HG03521 (cell line): ENCODE results near the gene AP5M1.
"Not testable (repeated sequence)": the region's sequence is repeated elsewhere in the genome, so short reads cannot be mapped to it uniquely, and the experiment has no call there.

Experiments used
- ATAC-seq: cut with Tn5 transposase; IDR thresholded peaks from one replicate; pipeline ENCODE4 v1.9.1; 2021; ENCODE audit warnings: mild to moderate bottlenecking, moderate library complexity; ENCODE audit not compliant: unreplicated experiment

AP5M1 gene

DNA sequence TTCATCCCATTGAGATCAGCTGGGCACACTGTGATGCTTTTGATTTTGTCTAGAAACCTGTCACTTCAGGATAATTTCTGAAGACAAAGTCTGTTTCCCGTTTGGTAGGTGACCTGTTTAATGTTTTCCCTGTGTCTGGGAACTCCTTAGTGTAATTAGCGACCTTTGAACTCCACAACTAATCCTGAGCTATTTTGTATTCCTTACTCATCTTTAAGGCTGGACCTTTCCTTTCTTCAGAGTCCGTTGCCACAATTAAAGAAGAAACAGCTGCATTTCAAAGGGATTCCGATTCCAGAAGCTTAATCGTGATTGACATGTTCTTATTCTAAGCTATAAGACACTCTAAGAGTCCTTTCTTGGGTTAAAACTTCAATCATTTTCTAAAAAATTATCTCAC lies 22.0 kb downstream of the AP5M1 start:
- no peak for ATAC-seq

DNA sequence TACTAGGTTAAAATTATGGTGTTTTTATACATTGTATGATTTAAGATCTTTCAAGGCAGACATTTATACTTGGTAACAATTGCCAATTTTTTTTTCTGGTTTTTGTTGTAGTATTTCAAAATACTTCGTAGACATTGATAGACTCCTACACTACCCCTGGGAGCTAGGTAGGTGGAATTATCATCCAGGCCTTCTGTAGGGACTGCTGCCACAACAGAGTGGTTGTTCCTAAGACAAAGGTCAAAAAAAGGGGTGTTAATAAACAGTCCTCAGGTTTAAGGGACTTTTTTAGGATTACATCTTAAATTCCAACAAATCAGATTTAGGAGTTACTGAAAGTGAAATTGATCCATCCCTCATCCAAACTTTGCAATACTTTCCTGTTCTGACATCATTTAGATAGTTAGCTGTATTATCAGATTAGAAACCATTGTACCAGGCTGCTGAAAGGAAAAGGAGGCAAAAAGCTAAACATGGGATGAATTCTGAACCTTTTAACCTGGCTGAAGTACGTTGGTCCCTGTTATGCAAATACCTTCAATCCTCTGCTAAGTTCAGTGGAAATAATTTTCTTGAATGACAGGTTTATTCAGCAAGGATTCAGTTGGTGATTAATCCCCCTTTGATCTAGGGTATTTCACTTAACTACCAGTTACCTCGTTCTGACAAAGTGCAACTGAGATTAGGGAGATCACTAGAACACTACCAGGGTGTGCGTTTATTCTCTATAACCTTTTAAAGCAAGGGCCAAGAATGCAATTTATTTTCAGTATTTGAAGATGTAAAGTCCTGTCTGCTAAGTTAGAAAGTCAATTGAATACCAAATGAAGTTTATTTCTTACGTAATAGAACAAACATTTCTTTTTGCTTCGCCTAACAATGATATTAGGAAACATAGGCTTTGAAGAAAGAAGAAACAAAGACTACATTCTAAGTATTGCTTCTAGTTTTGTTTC lies 23.2 kb downstream of the AP5M1 start:
- ATAC-seq, result no peak

DNA sequence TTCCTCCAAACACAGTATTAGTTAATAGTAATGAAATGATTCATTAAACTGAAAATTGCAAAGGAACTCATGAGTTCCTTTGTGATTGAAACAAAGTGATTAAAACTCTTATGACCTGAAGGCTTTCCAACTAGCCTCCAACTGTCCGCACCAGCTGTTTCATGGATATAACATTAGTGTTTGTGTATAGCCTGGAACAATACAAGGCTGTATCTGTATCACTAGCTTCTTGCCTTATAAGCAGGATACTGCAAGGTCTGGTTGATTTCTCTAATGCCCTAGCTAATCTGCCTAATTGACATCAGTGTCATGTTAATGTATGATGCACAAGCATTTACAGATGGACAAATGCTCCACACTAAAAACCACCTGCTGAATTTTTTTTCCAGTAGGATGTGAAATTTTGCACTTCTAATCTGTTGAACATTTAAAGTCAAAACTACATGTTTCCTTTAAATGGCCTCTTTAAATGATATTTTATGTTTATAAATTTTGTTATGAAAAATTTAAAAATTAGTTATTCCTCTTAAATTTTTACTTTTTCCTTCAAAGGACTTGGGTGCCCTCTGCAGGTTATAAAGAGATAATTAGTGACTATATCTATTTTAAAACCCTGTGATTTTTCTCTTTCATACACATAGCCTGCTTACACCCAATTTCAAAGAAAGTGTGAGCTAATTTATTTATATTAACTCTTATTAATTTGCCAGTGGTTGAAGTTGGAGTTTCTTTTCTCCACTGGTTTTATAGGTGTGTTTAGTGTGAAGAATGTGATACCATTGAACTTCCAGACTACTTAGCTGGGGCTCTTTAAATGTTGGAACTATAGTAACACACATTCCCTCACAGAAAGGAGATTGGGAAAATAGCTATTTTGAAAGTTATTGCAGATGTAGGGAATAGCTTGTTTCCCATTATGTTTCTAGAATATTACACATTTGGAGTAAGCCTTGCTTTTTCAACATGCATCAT lies 25.4 kb downstream of the AP5M1 start:
- no peak for ATAC-seq

DNA sequence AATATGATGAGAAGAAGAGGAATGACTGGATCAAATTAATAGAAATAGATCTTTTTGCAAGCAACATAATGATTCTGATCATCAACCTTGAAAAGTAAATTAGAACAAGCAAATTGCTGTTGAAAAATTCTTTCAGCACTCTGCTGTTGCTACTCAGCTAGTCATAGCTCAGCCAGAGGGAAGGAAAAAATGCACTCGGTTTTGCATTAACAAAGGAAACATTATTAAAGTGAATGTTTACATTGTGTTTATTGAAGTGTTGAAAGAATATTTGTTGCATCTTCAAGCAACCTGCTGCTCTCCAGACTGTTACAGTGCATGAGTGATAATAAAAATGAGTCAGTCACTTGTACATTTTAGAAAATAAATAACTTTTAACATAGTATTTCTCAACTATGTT lies 26.5 kb downstream of the AP5M1 start:
- no peak for ATAC-seq

DNA sequence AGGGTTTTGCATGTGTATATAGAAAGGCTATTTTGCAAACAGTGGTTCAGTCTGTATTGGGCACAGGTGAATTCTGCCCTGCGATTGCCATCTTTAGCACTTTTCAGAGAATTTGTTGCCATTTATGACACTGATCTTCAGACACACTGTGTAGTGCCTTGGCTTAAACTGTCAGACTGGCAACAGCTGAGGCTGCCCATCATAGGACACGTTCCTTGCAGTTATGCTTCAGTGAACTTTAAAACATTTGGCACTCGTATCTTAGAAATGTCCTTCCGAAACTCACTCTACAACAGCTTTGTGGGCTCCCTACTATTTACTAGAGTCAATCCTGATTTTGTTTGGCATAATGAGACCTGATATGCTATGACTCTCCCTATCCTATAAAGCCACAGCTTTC lies 29.1 kb downstream of the AP5M1 start:
- no peak for ATAC-seq

DNA sequence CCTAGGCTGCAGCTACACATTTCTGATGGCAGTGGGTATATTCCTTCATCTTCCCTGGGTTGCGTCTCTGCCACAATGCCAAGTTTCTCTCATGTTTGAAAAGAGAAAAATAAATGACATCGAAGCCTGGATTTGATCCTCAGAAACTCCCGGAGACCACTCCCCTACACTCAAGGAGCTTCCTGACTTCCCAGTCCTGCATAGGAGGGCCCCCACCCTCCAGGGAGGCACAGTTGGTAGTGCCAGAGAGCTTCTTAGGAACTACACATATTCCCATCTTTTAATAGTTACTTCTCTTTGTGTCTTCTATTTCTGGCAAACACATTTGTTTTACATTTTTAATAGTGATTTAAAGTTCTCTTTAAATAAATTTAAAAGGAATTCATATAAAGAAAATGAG lies 30.7 kb downstream of the AP5M1 start:
- ATAC-seq, result no peak

DNA sequence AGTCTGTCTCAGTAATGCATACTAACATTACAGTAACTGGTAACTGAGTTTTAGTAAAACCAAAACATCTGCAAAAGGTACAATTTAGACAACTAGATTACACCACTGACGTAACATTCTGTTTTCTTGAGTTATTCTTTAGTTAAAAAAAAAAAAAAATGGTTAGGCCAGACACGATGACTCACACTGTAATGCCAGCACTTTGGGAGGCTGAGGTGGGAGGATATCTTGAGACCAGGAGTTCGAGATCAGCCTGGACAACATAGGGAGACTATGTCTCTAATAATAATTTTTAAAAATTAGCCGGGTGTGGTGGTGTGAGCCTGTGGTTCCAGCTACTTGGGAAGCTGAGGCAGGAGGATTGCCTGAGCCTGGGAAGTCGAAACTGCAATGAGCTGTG lies 34.1 kb downstream of the AP5M1 start:
- no peak for ATAC-seq

DNA sequence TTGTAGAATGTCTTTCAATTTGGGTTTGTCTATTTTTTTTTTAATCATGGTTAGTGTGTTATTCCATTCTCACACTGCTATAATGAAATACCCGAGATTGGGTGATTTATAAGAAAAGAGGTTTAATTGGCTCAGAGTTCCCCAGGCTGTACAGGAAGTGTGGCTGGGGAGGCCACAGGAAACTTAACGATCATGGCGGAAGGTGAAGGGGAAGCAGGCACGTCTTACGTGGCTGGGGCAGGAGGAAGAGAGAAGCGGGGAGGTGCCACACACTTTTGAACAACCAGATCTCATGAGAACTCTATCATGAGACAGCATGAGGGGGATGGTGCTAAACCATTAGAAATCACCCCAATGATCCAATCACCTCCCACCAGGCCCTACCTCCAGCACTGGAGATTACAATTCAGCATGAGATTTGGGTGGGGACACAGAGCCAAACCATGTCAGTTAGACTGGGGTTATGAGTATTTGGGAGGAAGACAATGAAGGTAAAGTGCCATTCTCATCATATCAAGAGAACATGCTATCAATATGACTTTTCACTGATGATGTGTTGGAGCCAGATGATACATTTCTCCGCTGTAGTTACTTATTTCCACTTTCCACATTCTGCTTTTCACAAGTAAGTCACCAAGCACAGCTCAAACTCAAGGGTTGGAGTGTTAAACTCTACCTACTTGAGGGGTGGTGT lies 45.8 kb downstream of the AP5M1 start:
- no peak for ATAC-seq

DNA sequence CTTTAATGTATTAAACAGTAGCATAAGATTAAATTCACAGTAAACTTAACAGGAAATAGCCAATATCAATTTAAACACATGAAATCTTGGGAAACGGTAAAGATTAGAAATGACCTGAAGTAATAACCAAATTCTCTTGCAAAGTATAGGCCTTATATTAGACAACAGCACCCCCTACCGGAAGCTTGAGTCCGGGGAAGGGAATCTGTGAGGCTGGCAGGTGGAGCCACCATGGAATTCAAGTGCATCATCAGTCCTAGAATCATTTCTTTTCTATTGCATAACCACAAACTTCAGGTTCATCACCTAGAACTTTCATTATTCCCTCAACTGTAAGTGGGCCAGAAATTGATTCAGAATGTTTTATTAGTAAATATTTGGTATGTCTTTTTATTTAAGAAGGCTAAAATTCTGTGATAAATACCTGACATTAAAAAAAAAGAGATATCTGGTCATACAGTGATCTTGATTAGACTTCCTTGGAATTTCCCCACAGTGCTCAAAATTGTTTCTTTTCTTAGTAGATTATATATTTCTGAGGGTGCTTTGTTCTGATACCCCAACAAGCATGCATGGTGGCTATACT lies 48.6 kb downstream of the AP5M1 start:
- ATAC-seq, result peak; percentile 59

DNA sequence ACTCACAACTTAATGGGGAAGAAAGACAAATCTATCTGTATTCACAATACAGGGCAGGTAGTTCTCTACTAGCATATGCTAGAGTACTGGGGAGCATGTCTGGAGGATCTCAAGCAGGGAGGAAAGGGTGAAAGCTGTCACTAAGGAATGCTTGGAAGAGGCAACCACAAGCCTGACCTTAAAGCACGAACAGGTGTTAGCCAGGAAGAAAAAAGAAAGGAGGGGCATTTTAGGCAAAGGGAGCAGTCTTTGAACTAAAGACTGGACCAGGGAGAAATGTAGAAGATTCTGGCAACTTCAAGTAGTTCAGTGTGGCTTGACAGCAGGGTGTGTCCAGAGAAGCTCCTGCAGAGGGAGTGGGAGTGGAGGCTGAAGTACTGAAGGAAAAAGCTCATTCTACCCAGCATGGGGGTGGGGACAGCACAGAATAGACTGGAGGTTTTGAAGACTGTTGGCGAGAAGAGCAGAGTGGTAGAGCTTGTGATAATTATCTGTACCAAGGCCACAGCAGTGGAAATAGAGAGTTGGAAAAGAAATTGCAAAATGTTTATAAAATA lies 50.9 kb downstream of the AP5M1 start:
- ATAC-seq, result no peak

DNA sequence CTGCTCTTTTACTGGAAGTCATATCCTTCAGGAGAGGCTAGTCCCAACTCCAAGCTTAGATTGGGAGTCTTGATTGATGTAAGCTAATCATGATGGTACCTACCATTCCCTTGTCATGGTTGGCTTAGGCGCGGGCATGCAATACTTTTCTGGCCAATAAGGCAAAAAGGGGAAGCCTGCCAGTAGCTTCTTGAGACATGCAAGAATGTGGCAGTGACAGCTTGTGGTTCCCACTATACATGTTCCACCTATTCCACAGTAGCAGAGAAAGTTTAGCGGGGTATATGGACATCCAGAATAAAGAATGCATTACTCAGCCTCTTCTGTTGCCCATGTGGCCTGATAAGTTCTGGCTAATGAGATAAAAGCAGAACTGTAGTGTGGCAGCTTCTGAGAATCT lies 55.0 kb downstream of the AP5M1 start:
- ATAC-seq, result no peak

DNA sequence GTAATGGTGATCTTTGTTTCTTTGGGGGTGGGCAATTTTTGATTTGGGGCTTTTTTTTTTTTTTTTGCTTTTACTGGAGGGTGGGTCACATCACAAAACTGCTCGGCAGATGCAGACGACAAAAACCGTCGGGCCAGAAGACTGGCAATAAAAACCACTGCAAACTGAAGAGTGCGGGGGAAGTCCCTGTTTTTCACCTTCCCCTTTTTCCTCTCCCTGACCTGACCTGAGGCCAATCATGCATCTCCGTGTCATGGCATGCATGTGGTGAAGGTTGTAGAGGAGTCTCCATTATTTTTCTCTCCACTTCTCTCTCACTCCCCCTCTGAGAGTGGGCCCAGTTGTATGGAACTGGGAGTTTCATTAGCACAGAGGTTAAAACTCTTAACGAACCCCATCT lies 57.5 kb downstream of the AP5M1 start:
- peak; percentile 90 for ATAC-seq

DNA sequence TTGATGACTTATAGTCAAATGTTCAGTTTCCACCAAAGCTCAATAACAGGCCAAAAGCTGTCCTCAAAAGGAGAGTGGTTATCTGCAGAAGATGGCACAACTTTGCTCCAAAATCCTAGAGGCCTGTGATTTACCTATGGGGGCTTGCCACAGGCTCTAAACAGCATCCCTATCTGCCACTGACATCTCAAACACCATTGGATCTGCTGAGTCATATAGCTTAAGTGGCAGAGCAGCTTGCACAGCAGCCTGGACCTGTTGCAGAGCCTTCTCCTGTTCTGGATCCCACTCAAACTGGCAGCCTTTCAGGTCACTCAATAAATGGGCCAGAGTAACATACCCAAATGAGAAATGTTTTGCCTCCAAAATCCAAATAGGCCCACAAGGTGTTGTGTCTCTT lies 61.1 kb downstream of the AP5M1 start:
- ATAC-seq, result no peak

DNA sequence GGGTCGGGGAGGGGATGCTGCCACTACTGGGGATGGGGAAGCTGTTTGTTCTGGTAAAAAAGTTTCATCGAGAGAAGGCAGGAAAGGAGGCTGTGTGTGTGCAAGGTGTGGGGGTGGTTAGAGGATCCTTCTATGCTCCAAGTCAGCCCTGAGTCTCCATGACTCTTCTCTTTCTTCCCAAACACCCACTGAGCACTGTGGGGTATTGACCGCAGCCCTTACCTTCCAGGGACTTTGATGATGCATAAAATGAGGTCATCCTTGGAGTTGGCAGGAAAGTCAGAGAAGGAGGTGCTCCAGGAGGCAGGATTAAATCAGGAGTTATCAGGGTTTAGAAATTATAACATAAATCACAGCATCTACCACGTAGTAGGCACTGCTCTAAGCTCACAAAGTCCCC lies 63.7 kb downstream of the AP5M1 start:
- not testable (repeated sequence) for ATAC-seq

DNA sequence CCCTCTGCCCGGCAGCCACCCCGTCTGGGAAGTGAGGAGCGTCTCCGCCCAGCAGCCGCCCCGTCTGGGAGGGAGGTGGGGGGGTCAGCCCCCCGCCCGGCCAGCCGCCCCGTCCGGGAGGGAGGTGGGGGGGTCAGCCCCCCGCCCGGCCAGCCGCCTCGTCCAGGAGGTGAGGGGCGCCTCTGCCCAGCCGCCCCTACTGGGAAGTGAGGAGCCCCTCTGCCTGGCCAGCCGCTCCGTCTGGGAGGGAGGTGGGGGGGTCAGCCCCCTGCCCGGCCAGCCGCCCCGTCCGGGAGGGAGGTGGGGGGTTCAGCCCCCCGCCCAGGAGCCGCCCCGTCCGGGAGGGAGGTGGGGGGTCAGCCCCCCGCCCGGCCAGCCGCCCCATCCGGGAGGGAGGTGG lies 65.0 kb downstream of the AP5M1 start:
- ATAC-seq, result not testable (repeated sequence)

DNA sequence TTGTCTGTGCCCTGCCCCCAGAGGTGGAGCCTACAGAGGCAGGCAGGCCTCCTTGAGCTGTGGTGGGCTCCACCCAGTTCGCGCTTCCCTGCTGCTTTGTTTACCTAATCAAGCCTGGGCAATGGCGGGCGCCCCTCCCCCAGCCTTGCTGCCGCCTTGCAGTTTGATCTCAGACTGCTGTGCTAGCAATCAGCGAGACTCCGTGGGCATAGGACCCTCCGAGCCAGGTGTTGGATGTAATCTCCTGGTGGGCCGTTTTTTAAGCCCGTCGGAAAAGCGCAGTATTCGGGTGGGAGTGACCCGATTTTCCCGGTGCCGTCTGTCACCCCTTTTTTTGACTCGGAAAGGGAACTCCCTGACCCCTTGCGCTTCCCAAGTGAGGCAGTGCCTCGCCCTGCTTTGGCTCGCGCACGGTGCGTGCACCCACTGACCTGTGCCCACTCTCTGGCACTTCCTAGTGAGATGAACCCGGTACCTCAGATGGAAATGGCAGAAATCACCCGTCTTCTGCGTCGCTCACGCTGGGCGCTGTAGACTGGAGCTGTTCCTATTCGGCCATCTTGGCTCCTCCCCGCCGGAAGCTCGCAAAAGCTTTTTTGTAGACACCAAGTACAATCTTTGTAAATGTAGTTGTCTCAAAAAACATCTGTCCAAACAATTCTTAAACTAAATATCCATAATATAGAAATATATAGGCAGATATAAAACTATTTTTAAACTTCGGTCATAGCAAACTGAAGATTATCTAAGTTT lies 75.0 kb downstream of the AP5M1 start:
- ATAC-seq, result not testable (repeated sequence)

DNA sequence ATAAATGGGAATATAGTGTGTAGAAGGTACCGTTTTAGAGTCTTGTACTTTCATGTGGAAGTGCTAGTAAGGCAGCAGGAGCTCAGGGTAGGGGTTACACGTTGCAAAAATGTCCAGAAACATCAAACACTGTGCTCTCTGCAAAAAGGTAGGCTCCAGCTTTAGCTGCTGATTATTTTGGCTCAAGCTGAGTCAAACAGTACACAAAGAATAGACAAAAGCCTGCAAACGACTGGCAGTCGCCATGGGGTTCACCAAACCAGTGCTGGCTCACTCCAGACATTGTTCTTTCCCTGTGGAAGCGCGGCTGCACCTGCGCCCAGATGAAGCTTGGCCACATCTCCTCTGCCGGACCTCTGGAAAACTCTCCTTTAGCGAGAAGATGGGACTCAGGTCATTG lies 76.3 kb downstream of the AP5M1 start:
- ATAC-seq, result no peak

DNA sequence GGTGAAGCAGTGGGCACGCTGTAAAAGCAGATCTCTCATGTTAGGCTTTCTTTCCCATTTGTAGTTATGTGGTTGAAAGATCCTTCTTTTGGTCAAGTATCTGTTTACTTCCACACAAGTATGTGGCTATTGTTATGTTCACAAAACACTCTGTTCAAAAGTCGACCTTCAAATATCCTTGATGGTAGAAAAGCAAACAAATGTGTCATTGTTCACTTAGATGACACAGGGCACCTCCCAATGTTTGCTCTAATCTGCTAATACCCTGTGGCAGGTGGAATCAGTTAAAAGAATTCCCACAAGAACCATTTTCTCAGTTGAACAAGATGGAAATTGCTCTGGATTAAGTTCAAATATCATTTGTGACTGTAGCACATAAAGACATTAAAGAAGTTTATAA lies 78.0 kb downstream of the AP5M1 start:
- no peak for ATAC-seq
